Measurements from ENCODE around the gene LIG3. TPM values are rescaled to one million over a fixed set of nuclear protein-coding genes. Genes with fewer than 3 reads are reported as not detected.

LIG3 gene
- total and polyA plus RNA-seq, 2 of the 13 experiments (the other 11 are each of a cell fraction or from before 2014, with no cell fraction given): 34.4 to 36.2 TPM

DNA sequence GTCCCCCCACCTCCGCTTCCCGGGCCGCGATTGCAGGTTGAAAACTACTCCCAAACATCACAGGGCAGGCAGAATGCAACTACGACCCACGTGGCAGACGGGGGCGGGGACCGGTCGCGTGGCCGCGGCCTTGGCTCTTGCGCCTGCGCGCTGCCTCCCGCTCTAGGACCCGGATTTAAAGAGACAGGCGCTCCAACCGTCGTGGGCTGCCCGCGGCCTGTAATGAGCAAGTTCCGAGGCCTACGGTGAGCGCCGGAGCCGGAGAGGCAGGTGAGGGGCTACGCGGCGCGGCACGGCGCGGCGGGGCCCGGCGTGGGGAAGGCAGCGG, at the start of gene LIG3 (continued):
- TF ChIP-seq FOSL1 (CRISPR knock-in tag; IDR thresholded peaks at IDR 0.05; ENCODE audit: borderline replicate concordance) (no peak), ESRRA (CRISPR knock-in tag; IDR thresholded peaks at IDR 0.05; ENCODE audit: low read depth) (peak; percentile 17; the same call in 1 of the 2 replicates), HMG20A (CRISPR knock-in tag; IDR thresholded peaks at IDR 0.05; ENCODE audit: borderline replicate concordance) (no peak), ZNF251 (CRISPR knock-in tag; IDR thresholded peaks at IDR 0.05) (no peak), ZNF160 (CRISPR knock-in tag; IDR thresholded peaks at IDR 0.05) (no peak), ZC3H13 (CRISPR knock-in tag; IDR thresholded peaks at IDR 0.05) (no peak), NFE2 (CRISPR knock-in tag; IDR thresholded peaks at IDR 0.05) (no peak), ZSCAN22 (CRISPR knock-in tag; IDR thresholded peaks at IDR 0.05) (no peak), NFYC (CRISPR knock-in tag; IDR thresholded peaks at IDR 0.05) (no peak; the same call in 1 of the 2 replicates), HMG20B (CRISPR knock-in tag; conservative IDR thresholded peaks at IDR 0.05) (no peak), ZNF367 (CRISPR knock-in tag; IDR thresholded peaks at IDR 0.05; ENCODE audit: borderline replicate concordance) (no peak), ARNT2 (CRISPR knock-in tag; IDR thresholded peaks at IDR 0.05; ENCODE audit: low read depth) (peak; percentile 69; the same call in 1 of the 2 replicates), ZFP36 (IDR thresholded peaks at IDR 0.05; ENCODE audit: borderline replicate concordance, low read depth, low read length, partially characterized antibody) (no peak), ZNF441 (CRISPR knock-in tag; IDR thresholded peaks at IDR 0.05; ENCODE audit: borderline replicate concordance) (no peak), TBP (CRISPR knock-in tag; IDR thresholded peaks at IDR 0.05) (no peak), POLR2A (IDR thresholded peaks at IDR 0.05; ENCODE audit: insufficient read depth in 1 of 2, low read depth in 2 of 2, low read length in 2 of 2) (peak; percentile 76 to 88), ZNF879 (CRISPR knock-in tag; IDR thresholded peaks at IDR 0.05) (no peak), CEBPB (IDR thresholded peaks at IDR 0.05; ENCODE audit: borderline replicate concordance, low read depth, low read length) (0 out of 2 replicates have a peak, but pooled peaks have one; percentile 19), TARDBP (CRISPR knock-in tag; IDR thresholded peaks at IDR 0.05) (no peak), LCORL (IDR thresholded peaks at IDR 0.05) (no peak), LCORL (CRISPR knock-in tag; IDR thresholded peaks at IDR 0.05) (0 out of 2 replicates have a peak, but pooled peaks have one; percentile 46), MED13 (CRISPR knock-in tag; IDR thresholded peaks at IDR 0.05) (0 out of 2 replicates have a peak, but pooled peaks have one; percentile 26), HDAC2 (CRISPR knock-in tag; IDR thresholded peaks at IDR 0.05) (peak; percentile 55; the same call in 1 of the 2 replicates), ZNF10 (CRISPR knock-in tag; IDR thresholded peaks at IDR 0.05; ENCODE audit: borderline replicate concordance, low read depth) (no peak)
- TF ChIP-seq, protein P1, sequence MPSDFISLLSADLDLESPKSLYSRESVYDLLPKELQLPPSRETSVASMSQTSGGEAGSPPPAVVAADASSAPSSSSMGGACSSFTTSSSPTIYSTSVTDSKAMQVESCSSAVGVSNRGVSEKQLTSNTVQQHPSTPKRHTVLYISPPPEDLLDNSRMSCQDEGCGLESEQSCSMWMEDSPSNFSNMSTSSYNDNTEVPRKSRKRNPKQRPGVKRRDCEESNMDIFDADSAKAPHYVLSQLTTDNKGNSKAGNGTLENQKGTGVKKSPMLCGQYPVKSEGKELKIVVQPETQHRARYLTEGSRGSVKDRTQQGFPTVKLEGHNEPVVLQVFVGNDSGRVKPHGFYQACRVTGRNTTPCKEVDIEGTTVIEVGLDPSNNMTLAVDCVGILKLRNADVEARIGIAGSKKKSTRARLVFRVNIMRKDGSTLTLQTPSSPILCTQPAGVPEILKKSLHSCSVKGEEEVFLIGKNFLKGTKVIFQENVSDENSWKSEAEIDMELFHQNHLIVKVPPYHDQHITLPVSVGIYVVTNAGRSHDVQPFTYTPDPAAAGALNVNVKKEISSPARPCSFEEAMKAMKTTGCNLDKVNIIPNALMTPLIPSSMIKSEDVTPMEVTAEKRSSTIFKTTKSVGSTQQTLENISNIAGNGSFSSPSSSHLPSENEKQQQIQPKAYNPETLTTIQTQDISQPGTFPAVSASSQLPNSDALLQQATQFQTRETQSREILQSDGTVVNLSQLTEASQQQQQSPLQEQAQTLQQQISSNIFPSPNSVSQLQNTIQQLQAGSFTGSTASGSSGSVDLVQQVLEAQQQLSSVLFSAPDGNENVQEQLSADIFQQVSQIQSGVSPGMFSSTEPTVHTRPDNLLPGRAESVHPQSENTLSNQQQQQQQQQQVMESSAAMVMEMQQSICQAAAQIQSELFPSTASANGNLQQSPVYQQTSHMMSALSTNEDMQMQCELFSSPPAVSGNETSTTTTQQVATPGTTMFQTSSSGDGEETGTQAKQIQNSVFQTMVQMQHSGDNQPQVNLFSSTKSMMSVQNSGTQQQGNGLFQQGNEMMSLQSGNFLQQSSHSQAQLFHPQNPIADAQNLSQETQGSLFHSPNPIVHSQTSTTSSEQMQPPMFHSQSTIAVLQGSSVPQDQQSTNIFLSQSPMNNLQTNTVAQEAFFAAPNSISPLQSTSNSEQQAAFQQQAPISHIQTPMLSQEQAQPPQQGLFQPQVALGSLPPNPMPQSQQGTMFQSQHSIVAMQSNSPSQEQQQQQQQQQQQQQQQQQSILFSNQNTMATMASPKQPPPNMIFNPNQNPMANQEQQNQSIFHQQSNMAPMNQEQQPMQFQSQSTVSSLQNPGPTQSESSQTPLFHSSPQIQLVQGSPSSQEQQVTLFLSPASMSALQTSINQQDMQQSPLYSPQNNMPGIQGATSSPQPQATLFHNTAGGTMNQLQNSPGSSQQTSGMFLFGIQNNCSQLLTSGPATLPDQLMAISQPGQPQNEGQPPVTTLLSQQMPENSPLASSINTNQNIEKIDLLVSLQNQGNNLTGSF (CRISPR knock-in tag; IDR thresholded peaks at IDR 0.05): no peak
- TF ChIP-seq, protein P2, sequence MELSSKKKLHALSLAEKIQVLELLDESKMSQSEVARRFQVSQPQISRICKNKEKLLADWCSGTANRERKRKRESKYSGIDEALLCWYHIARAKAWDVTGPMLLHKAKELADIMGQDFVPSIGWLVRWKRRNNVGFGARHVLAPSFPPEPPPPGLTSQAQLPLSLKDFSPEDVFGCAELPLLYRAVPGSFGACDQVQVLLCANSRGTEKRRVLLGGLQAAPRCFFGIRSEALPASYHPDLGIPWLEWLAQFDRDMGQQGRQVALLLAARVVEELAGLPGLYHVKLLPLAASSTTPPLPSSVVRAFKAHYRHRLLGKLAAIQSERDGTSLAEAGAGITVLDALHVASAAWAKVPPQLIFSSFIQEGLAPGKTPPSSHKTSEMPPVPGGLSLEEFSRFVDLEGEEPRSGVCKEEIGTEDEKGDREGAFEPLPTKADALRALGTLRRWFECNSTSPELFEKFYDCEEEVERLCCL (CRISPR knock-in tag; IDR thresholded peaks at IDR 0.05; ENCODE audit: borderline replicate concordance): no peak

Data from HepG2 (cell line).